ENCODE data around the gene MTUS2. TPM values are rescaled to one million over a fixed set of nuclear protein-coding genes. Genes with fewer than 3 reads are reported as not detected.

MTUS2 gene
- polyA plus RNA-seq, 2 of the 4 experiments (the other 2 are of a cell fraction), result not detected

DNA sequence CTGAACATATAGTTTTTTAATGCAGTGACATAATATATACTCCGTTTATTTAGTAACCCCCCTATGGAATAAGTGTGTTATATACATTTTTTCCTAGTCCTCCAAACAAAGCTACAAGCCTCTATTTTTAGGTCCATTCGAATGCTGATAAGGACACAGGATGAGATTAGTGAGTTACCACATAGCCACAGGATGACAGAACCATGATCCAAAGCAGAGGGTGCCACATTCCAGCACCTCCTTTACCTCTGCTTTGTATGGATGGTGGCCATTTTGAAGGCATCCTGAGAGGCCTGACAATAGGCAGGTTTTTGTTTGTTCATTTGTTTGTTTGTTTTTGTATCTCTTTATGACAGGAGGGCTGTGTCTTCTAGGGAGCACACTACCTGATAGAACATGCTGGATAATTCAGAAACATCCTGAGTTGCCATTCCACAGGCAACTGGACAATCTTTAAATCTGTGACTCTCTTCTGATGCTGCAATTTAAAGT, 186.3 kb downstream of the MTUS2 start:
- ATAC-seq (no peak), FAIRE-seq (no peak), DNase-seq (ENCODE audit: low read depth in 1 of 2, low spot score in 1 of 2) (no peak)
- Histone ChIP-seq H3K27ac (no peak overlapping the region), H3K4me1 (no peaks in the 10 kb centered on the region), H3K4me2 (no peak overlapping the region), H3K9me3 (no peaks in the 10 kb centered on the region), H3K4me3 (no peak overlapping the region)
- CTCF ChIA-PET, result no interaction called here
- POLR2A ChIA-PET, result no interaction called here
- TF ChIP-seq JUNB (IDR thresholded peaks at IDR 0.05), result no peak
- 3% methylated on average over 2 of the region's 2 CpGs for WGBS (ENCODE audit: missing lambda C conversion rate)

DNA sequence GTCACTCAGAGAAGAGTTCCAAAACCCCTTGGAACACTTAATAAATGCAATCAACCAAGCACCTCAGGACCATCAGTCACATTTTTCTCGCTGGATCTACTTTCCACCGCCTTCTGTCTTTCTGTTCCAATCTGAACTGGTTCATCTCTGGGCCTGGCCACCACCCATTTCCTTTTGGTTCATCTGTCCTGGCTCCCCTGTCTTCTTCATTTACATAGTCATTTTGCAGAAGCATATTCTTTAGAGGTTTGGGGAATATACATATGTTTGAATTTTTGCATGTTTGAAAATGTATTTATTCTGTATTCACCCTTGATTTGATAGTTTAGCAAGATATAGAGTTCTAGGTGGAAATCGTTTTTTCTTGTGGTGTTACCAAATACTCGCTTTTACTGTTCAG, 188.2 kb downstream of the MTUS2 start:
- no peaks in the 10 kb centered on the region for H3K4me1 ChIP-seq
- no peaks in the 10 kb centered on the region for H3K9me3 ChIP-seq
- H3K4me2 ChIP-seq, result no peak overlapping the region
- no peak for TF ChIP-seq RAD21 (conservative IDR thresholded peaks at IDR 0.05 in 1 of 2, IDR thresholded peaks at IDR 0.05 in 1 of 2)
- TF ChIP-seq CHD2 (IDR thresholded peaks at IDR 0.05; ENCODE audit: low read length, partially characterized antibody), result no peak
- TF ChIP-seq SMC3 (IDR thresholded peaks at IDR 0.05), result no peak
- TF ChIP-seq, protein P1, sequence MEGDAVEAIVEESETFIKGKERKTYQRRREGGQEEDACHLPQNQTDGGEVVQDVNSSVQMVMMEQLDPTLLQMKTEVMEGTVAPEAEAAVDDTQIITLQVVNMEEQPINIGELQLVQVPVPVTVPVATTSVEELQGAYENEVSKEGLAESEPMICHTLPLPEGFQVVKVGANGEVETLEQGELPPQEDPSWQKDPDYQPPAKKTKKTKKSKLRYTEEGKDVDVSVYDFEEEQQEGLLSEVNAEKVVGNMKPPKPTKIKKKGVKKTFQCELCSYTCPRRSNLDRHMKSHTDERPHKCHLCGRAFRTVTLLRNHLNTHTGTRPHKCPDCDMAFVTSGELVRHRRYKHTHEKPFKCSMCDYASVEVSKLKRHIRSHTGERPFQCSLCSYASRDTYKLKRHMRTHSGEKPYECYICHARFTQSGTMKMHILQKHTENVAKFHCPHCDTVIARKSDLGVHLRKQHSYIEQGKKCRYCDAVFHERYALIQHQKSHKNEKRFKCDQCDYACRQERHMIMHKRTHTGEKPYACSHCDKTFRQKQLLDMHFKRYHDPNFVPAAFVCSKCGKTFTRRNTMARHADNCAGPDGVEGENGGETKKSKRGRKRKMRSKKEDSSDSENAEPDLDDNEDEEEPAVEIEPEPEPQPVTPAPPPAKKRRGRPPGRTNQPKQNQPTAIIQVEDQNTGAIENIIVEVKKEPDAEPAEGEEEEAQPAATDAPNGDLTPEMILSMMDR (IDR thresholded peaks at IDR 0.05), result no peak
- TF ChIP-seq, protein P2, sequence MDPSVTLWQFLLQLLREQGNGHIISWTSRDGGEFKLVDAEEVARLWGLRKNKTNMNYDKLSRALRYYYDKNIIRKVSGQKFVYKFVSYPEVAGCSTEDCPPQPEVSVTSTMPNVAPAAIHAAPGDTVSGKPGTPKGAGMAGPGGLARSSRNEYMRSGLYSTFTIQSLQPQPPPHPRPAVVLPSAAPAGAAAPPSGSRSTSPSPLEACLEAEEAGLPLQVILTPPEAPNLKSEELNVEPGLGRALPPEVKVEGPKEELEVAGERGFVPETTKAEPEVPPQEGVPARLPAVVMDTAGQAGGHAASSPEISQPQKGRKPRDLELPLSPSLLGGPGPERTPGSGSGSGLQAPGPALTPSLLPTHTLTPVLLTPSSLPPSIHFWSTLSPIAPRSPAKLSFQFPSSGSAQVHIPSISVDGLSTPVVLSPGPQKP (IDR thresholded peaks at IDR 0.05; ENCODE audit: low read depth, low read length), result no peak
- TF ChIP-seq TP53 (CRISPR knock-in tag; IDR thresholded peaks at IDR 0.05), result no peak
- TF ChIP-seq, protein P3, sequence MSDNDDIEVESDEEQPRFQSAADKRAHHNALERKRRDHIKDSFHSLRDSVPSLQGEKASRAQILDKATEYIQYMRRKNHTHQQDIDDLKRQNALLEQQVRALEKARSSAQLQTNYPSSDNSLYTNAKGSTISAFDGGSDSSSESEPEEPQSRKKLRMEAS (IDR thresholded peaks at IDR 0.05), result no peak
- TF ChIP-seq, protein P4, sequence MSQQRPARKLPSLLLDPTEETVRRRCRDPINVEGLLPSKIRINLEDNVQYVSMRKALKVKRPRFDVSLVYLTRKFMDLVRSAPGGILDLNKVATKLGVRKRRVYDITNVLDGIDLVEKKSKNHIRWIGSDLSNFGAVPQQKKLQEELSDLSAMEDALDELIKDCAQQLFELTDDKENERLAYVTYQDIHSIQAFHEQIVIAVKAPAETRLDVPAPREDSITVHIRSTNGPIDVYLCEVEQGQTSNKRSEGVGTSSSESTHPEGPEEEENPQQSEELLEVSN (IDR thresholded peaks at IDR 0.05; ENCODE audit: borderline replicate concordance, low read depth), result no peak
- TF ChIP-seq, protein P5, sequence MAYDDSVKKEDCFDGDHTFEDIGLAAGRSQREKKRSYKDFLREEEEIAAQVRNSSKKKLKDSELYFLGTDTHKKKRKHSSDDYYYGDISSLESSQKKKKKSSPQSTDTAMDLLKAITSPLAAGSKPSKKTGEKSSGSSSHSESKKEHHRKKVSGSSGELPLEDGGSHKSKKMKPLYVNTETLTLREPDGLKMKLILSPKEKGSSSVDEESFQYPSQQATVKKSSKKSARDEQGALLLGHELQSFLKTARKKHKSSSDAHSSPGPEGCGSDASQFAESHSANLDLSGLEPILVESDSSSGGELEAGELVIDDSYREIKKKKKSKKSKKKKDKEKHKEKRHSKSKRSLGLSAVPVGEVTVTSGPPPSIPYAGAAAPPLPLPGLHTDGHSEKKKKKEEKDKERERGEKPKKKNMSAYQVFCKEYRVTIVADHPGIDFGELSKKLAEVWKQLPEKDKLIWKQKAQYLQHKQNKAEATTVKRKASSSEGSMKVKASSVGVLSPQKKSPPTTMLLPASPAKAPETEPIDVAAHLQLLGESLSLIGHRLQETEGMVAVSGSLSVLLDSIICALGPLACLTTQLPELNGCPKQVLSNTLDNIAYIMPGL (CRISPR knock-in tag; IDR thresholded peaks at IDR 0.05; ENCODE audit: borderline replicate concordance), result no peak
- TF ChIP-seq, protein P6, sequence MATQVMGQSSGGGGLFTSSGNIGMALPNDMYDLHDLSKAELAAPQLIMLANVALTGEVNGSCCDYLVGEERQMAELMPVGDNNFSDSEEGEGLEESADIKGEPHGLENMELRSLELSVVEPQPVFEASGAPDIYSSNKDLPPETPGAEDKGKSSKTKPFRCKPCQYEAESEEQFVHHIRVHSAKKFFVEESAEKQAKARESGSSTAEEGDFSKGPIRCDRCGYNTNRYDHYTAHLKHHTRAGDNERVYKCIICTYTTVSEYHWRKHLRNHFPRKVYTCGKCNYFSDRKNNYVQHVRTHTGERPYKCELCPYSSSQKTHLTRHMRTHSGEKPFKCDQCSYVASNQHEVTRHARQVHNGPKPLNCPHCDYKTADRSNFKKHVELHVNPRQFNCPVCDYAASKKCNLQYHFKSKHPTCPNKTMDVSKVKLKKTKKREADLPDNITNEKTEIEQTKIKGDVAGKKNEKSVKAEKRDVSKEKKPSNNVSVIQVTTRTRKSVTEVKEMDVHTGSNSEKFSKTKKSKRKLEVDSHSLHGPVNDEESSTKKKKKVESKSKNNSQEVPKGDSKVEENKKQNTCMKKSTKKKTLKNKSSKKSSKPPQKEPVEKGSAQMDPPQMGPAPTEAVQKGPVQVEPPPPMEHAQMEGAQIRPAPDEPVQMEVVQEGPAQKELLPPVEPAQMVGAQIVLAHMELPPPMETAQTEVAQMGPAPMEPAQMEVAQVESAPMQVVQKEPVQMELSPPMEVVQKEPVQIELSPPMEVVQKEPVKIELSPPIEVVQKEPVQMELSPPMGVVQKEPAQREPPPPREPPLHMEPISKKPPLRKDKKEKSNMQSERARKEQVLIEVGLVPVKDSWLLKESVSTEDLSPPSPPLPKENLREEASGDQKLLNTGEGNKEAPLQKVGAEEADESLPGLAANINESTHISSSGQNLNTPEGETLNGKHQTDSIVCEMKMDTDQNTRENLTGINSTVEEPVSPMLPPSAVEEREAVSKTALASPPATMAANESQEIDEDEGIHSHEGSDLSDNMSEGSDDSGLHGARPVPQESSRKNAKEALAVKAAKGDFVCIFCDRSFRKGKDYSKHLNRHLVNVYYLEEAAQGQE (IDR thresholded peaks at IDR 0.05), result no peak
- no peak for TF ChIP-seq FOSL2 (IDR thresholded peaks at IDR 0.05)
- no peak for TF ChIP-seq FOSL2 (CRISPR knock-in tag; IDR thresholded peaks at IDR 0.05)
- no peak for TF ChIP-seq TFCP2L1 (CRISPR knock-in tag; IDR thresholded peaks at IDR 0.05)
- TF ChIP-seq HOXA7 (CRISPR knock-in tag; IDR thresholded peaks at IDR 0.05), result no peak
- TF ChIP-seq HOXB5 (CRISPR knock-in tag; IDR thresholded peaks at IDR 0.05), result no peak
- TF ChIP-seq POLR2A (IDR thresholded peaks at IDR 0.05; ENCODE audit: low read length), result no peak
- no peak for TF ChIP-seq EHF (CRISPR knock-in tag; IDR thresholded peaks at IDR 0.05)
- no peak for TF ChIP-seq FOXS1 (CRISPR knock-in tag; IDR thresholded peaks at IDR 0.05)
- no peak for TF ChIP-seq PHF8 (IDR thresholded peaks at IDR 0.05; ENCODE audit: borderline replicate concordance, low read depth)
- no peak for TF ChIP-seq CBX8 (IDR thresholded peaks at IDR 0.05)
- no peak for TF ChIP-seq HDAC2 (IDR thresholded peaks at IDR 0.05)
- H3K4me3 ChIP-seq, result no peak overlapping the region
- FAIRE-seq (no peak), DNase-seq (ENCODE audit: low read depth in 1 of 2, low spot score in 1 of 2) (no peak), ATAC-seq (no peak)
- CTCF ChIA-PET, result no interaction called here
- WGBS (ENCODE audit: missing lambda C conversion rate), result 2% methylated on average over 4 of the region's 4 CpGs
- POLR2A ChIA-PET, result no interaction called here
- H3K27ac ChIP-seq, result no peak overlapping the region
